AG09319 (cell line): ENCODE results near the gene EMCN.

Source experiments
- DNase-seq: peaks from one replicate; pipeline ENCODE4 v3.0.0-alpha.2; 2010; ENCODE audit warnings: low read depth; ENCODE audit errors: extremely low read depth
- CTCF ChIP-seq: IDR thresholded peaks from 2 replicates; pipeline ENCODE4 v1.5.1; 2011; ENCODE audit warnings: low read depth, mild to moderate bottlenecking, inconsistent platforms, low read length, moderate library complexity

EMCN gene

GRCh38 chr4:100510551-100510950 lies 7.3 kb downstream of the EMCN start:
- no peak for TF ChIP-seq CTCF
- no peak for DNase-seq

GRCh38 chr4:100509386-100509785 lies 8.4 kb downstream of the EMCN start:
- TF ChIP-seq CTCF: no peak
- DNase-seq: no peak

- DNase-seq: no peak
- TF ChIP-seq CTCF: no peak
Measured at GRCh38 chr4:100508691-100509090, 9.1 kb downstream of the EMCN start.

- TF ChIP-seq CTCF: no peak
- no peak for DNase-seq
Measured at GRCh38 chr4:100504086-100504874, 13.5 kb downstream of the EMCN start.

GRCh38 chr4:100497791-100498190 lies 20.0 kb downstream of the EMCN start:
- TF ChIP-seq CTCF: no peak
- no peak for DNase-seq

- DNase-seq: no peak
Measured at GRCh38 chr4:100495074-100495473, 22.7 kb downstream of the EMCN start.

More at GRCh38 chr4:100495074-100495473, 22.7 kb downstream of the EMCN start:
- TF ChIP-seq CTCF: no peak
